ENCODE data around the gene SPATA31E1. TPM values are rescaled to one million over a fixed set of nuclear protein-coding genes. Genes with fewer than 3 reads are reported as not detected.
A peak's percentile ranks its signal among the peaks of the same experiment; 100 is the strongest.

The SPATA31E1 gene
- not detected for total RNA-seq
- long read RNA-seq = 0 reads

DNA sequence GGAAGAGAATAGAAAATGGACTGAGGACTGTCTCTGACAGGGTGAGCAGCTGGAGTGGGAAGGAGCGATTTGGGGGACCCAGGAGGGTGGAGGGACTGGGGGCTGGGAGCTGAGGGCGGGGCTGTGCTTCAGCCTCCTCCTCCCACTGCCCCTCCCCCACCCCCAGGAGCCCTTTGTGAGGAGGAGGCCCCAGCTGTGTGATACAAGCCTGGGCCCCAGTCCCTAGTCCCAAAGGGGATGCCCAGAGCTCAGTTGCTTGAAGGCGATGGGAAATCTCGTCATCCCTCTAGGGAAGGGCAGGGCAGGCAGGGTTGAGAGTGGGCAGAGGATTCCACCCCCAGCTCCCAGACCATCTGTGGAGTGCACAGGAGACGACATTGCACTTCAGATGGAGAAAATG is at the start of gene SPATA31E1:
SPATA31E1 (plus strand) TSS at position 251 of the 400 bp plus-strand sequence; CDS start at position 266, 15 bp downstream.
- Histone ChIP-seq H3K9me3 (no peaks in the 10 kb centered on the region), H3K27me3 (no peaks in the 10 kb centered on the region), H3K27ac (no peak within 1 kb of the TSS), H3K36me3 (no peaks in the 10 kb centered on the region), H3K4me3 (no peak within 1 kb of the TSS), H3K4me1 (no peaks in the 10 kb centered on the region)
- no peak for ATAC-seq
- no peak for DNase-seq
- TF ChIP-seq, protein P1, sequence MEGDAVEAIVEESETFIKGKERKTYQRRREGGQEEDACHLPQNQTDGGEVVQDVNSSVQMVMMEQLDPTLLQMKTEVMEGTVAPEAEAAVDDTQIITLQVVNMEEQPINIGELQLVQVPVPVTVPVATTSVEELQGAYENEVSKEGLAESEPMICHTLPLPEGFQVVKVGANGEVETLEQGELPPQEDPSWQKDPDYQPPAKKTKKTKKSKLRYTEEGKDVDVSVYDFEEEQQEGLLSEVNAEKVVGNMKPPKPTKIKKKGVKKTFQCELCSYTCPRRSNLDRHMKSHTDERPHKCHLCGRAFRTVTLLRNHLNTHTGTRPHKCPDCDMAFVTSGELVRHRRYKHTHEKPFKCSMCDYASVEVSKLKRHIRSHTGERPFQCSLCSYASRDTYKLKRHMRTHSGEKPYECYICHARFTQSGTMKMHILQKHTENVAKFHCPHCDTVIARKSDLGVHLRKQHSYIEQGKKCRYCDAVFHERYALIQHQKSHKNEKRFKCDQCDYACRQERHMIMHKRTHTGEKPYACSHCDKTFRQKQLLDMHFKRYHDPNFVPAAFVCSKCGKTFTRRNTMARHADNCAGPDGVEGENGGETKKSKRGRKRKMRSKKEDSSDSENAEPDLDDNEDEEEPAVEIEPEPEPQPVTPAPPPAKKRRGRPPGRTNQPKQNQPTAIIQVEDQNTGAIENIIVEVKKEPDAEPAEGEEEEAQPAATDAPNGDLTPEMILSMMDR (IDR thresholded peaks at IDR 0.05) = no peak
- TF ChIP-seq POLR2A (IDR thresholded peaks at IDR 0.05) = no peak
- no CpG with 5 or more reads among the region's 5 CpGs for WGBS (ENCODE audit: insufficient coverage, low coverage, low lambda C conversion rate, missing lambda C conversion rate)
- intact Hi-C loops (cut with DNase I) = no loop called here

DNA sequence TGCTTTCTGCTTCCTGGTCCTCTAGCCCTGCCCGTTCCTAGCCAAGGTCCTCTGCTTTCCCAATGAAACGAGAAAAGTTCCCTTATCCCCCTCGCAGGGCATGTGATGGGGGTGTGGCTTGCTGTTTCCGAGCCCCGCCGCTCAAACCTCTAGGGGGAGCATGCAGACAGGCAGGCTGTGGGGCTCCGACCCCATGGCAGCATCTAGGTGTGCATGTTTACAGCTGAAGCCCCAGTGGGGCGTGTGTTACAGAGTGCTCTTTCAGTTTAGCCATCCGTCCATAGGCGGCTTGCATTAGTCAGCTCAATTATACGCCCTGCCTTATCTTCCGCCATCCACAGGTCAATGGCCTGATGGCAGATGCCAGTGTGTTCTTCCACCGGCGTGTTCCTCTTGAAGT is 48.3 kb upstream of the SPATA31E1 start:
- intact Hi-C loops (cut with DNase I) = no loop called here
- H3K4me1 ChIP-seq = no peaks in the 10 kb centered on the region
- DNase-seq (no peak), ATAC-seq (peak in 3 of 4 donors; percentile 21 to 60 (median 28))
- H3K27me3 ChIP-seq = no peaks in the 10 kb centered on the region
- H3K36me3 ChIP-seq = no peaks in the 10 kb centered on the region
- H3K9me3 ChIP-seq = no peaks in the 10 kb centered on the region
- TF ChIP-seq POLR2A (IDR thresholded peaks at IDR 0.05) = no peak
- TF ChIP-seq, protein P1 (IDR thresholded peaks at IDR 0.05) = peak in 1 of 4 donors; percentile 5
- H3K27ac ChIP-seq = no peak overlapping the region
- WGBS (ENCODE audit: insufficient coverage, low coverage, low lambda C conversion rate, missing lambda C conversion rate) = 34% methylated on average over 5 of the region's 14 CpGs
- no peak overlapping the region for H3K4me3 ChIP-seq

DNA sequence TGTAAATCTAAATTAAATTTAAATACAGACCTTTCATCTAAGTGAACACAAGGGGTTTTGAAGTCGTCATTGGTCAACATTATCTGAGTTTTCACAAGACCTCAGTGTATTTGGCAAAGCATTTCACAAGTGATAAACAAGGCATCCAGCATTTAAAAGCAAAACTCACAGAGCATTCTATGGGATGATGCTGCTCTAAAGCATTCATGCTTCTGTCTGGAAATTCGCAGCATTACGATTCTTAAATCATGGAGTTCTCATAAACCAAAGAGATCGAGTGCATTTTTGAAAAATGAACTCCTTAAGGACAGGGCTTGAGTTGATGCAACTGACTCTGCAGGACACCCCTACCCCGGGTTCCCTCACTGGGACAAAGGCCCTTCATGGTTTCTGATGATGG is 46.1 kb upstream of the SPATA31E1 start:
- Histone ChIP-seq H3K4me3 (no peak overlapping the region), H3K36me3 (no peaks in the 10 kb centered on the region), H3K4me1 (no peaks in the 10 kb centered on the region), H3K27ac (no peak overlapping the region), H3K9me3 (no peaks in the 10 kb centered on the region), H3K27me3 (no peaks in the 10 kb centered on the region)
- no peak for ATAC-seq
- TF ChIP-seq, protein P1 (IDR thresholded peaks at IDR 0.05) = no peak
- no peak for TF ChIP-seq POLR2A (IDR thresholded peaks at IDR 0.05)
- intact Hi-C loops (cut with DNase I) = no loop called here
- no peak for DNase-seq
- WGBS (ENCODE audit: insufficient coverage, low coverage, low lambda C conversion rate, missing lambda C conversion rate) = 81% methylated on average over 4 of the region's 5 CpGs

DNA sequence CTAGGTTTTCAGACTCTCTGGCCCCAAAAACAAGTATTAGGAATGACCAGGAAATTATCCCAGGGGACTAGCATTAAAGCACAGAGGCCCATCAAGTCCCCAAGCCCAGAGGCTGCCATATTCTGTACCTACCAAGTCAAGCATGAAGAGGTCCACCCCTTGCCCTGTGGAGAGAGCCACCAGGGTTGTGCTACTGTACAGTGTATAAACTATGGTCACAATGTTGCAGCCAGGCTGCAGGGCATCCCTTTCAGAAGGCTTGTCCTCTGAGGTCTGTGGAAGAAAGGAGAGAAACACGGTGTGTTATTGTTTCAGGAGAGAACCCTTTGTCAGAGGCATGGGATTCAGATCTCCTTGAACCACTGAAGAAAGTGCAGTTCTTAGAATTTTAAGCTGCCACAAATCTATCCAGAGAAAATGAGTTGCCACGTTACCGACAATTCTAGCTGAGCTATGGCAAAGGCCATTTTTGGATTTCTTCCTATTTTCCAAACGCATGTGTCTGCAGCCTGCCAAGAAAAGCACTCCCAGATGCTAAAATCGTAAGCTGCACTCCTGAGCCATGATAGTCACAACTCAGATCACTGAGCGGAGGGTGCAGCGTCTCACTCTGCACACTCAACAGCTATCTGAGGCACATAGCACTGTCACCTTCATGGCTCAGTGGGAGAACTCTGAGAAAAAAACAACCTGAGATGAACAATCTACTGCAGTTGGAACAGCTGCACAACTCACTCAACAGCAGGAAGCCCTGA is 45.5 kb upstream of the SPATA31E1 start:
- Histone ChIP-seq H3K4me3 (no peak overlapping the region), H3K36me3 (no peaks in the 10 kb centered on the region), H3K27ac (no peak overlapping the region), H3K9me3 (no peaks in the 10 kb centered on the region), H3K4me1 (no peaks in the 10 kb centered on the region), H3K27me3 (no peaks in the 10 kb centered on the region)
- ATAC-seq = no peak
- intact Hi-C loops (cut with DNase I) = no loop called here
- TF ChIP-seq POLR2A (IDR thresholded peaks at IDR 0.05) = no peak
- TF ChIP-seq, protein P1 (IDR thresholded peaks at IDR 0.05) = no peak
- WGBS (ENCODE audit: insufficient coverage, low coverage, low lambda C conversion rate, missing lambda C conversion rate) = 61% methylated on average over 5 of the region's 7 CpGs
- DNase-seq = no peak

All from right lobe of liver (tissue), 6 donors.